Glomerular visceral epithelial cell (primary cell): Measurements from ENCODE around the gene PRRX2.
A peak's percentile ranks its signal among the peaks of the same experiment; 100 is the strongest.
"Not testable (repeated sequence)": the region's sequence is repeated elsewhere in the genome, so short reads cannot be mapped to it uniquely, and the experiment has no call there.

ENCODE experiments used
- DNase-seq: peaks from one replicate; pipeline ENCODE4 v3.0.0-alpha.2; 2016; ENCODE audit errors: extremely low spot score

The PRRX2 gene

DNA sequence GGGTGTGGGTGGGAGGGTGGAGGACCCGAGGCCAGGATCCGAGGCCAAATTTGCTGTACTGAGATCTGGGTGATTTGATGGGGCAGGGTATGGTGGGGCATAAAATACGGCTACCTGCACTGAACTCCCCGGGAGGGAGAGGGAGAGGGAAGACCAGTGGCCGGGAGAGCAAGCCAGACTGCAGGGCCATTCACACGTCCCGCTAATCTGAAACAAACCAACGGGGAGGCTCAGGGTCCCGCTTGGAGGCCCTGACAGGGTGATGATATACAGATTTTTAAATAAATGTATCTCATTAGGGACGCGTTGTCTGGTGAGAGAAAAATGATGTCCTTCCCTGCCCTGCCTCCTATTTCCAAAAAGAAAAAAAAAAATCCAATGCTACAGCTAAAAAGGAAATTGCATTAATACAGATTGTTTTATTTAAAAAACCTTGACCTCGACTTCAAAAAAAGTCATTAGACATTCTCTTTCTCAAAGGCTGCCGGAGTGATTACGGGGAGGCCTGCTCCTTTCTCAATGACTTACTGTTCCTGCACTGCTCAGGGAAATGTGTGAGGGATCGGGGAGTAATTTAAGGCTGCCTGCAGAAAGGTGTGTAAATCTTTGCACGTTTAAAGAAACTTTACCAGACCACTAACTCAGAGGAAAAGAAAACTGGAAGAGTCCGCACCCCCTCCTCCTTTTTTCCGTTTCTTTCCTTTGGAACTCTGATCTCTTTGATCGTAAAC, 11.5 kb upstream of the PRRX2 start:
- DNase-seq = no peak

DNA sequence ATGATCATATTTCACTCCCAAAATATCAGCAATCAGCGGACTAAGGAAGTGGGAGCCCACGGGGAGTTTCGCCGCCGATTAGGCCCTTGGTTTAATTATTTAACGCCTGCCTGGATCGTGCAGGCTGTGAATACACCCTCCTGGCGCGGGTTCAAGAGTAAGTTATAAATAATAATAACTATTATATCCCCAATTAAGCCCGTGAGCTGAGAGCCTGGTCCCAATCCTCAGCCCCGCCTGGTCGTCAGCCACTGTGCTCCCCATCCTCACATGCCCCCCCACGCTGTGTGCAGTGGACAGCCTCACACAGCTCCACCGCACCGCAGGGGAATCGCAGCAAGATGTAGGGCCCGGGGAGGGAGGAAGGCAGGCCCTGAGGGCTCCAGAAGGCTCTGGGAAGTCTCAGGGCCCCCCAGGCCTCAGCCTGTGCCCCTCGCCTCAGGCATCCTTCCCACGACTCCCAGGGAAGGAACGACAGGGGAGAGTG, 10.8 kb upstream of the PRRX2 start:
- DNase-seq = no peak

DNA sequence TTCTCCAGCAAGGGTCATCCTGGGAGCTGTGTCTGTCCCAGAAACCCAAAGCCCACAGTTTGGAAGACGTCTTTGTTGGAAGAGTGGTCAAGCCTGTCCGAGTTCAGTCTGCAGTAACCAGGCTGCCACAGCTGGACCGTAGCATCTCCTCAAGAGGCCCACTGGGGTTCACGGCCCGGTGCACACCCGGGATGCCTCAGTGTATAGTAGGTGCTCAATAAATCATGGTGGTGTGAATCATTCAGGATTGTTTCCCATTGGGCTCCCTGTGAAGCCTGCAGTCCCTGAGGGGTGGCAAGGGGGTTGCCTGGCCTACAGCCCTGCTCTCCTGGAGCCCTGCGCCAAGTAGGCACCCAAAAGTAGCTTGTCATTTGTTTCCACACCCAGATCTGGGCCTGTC, 10.3 kb upstream of the PRRX2 start:
- DNase-seq = no peak

DNA sequence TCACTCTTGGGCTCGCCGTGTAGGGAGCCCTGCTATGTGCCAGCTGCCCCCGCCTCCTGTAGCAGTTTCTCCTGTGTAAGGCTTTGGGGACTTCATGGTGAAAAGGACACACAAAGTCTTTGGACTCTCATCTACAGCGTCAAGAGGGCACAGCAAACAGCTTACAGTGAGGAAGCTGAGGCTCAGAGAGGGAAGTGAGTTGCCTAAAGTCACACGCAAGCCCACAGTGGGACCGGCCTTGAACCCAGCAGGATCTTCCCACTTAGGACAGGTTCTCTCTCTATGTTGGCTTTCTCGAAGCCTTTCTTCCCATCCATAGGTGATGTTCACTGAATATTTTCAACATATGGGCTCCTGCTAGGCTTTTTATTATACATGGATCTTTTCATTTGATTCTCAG, 9.8 kb upstream of the PRRX2 start:
- no peak for DNase-seq

- DNase-seq = peak; percentile 58
These were observed 8.6 kb upstream of the PRRX2 start for GRCh38 chr9:129656795-129657390.

DNA sequence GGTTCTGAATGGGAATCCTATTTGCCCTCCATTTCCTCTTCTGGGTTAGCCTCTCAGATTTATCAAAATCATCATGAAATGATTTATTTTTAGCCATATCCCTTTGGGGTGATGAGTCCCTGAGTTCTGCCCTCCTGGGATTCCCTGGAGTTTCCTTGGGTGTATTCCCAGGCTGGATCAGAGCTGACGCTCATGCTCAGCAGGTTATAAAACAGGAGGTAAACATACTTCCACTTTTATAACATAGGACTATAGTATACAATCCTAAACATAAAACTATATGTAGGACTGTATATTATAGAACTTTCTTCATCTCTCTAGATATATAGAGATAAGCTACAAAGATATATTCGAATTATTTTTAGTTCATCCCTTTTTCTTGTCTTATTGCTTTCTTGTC, 4.4 kb upstream of the PRRX2 start:
- DNase-seq = no peak

- not testable (repeated sequence) for DNase-seq
These were observed 3.2 kb upstream of the PRRX2 start for GRCh38 chr9:129662239-129662638.

DNA sequence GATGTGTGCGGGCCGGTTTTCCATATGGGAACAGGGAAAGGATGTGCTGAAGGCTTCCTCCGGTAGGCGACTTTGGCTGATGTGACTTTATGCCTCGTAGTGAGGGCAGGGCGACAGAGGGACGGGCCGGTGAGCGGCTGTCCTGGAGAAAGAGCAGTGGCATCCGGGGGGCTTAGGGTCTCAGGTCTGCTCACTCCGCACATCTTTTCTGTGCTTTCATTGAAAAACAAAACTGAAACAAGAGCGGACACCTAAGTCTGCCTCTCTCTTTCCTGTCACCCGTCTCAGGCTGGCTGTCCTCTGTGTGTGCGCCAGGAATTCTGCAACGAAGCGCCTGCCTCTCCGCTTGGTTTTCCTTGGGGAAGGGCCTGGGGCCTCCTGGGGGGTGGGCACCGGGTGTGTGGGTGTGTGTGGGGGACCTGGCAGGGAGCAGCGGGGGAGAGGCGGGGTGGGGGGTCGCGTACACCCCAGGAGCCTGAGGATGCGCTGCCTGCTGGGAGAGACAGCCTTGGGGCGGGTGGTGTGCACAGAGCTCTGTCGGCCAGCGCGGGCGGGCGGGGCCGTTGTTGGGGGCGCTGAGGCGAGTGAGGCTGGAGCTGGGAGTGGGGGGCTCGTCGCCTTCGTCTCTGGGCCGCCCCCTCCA, 580 bp upstream of the PRRX2 start:
- DNase-seq = no peak

GRCh38 chr9:129665814-129666520, 520 bp downstream of the PRRX2 start:
- no peak for DNase-seq

DNA sequence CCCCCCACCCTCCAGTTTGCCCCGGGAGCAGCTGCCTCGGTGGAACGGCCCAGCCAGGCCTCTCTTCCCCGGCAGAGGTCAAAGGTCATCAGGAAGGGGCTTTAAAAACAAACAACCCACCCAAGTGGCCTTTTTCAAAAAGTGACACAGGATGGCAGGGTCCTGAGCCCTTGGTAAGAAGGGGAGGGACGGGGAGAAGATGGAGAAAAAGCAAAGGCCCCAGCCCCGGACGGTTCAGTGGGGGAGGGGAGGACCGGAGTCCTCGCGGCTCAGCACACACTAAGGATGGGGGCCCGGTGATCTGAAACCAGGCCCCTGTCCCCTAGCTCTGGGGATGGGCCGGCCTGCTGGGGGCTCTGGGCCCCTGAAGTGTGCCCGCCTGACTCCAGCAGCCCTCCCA, 1.1 kb downstream of the PRRX2 start:
- no peak for DNase-seq

- DNase-seq = no peak
These were observed 1.9 kb downstream of the PRRX2 start for GRCh38 chr9:129667378-129667777.

DNA sequence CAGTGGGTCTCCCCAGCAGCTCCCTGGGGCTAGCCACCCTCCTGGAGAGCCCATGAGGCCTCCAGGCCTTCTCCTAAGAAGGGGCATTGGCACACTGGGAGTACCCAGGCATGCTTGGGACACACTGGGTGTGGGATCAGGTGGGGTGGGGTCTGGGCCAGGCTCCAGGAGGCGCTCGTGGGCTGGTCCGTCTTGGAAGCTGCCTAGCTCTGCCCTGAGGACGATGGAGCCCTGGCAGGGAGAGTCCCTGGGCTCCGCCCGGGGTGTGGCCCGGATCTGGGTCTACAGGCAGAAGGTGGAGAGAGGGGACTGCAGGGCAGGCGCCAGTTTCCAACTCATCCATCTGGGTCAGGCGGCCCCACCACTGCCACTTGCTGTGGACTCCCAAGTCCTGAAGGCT, 2.4 kb downstream of the PRRX2 start:
- no peak for DNase-seq

DNA sequence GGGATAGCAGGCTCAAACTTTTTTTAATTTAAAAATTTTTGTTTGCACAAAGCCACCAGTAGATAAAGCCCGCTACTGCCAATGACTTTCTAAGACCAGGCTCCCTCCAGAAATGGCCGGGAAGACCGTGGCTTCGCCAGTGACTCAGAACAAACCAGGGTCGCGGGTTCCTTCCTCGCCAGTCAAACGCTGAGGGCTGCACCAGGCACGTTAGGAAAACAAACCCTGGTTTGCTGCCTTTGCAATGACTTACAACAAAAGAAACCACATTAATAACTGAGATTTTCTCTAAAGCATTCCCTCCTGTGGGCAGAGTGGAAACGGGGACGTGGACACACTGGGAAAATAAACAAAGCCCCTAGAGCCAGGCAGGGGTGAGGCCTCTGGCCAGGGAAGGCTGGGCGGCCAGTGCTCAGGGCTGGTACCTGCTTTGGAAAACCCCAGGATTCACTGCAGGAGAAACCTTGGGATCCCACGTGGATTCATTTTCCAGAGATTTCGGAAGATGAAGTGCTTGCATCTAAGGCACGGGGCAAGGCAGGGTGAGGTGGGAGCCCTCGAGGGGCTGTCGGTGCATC, 3.8 kb downstream of the PRRX2 start:
- peak; percentile 60 for DNase-seq

DNA sequence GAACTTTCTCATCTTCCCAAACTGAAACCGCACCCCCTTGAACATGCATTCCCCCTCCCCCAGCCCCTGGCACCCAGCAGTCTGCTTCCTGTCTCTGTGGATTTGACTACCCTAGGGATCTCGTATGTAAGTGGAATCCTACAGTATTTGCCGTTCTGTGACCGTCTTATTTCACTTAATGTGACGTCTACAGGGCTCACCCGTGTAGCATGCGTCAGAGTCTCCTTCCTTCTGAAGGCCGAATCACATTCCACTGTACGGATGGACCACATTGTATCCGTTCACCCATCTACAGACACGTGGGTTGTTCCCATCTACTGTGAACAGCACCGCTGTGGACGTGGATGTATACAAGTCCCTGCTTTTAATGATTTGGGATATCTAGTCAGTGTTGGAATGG, 4.5 kb downstream of the PRRX2 start:
- DNase-seq = no peak

GRCh38 chr9:129671065-129671464, 5.6 kb downstream of the PRRX2 start:
- DNase-seq = no peak

DNA sequence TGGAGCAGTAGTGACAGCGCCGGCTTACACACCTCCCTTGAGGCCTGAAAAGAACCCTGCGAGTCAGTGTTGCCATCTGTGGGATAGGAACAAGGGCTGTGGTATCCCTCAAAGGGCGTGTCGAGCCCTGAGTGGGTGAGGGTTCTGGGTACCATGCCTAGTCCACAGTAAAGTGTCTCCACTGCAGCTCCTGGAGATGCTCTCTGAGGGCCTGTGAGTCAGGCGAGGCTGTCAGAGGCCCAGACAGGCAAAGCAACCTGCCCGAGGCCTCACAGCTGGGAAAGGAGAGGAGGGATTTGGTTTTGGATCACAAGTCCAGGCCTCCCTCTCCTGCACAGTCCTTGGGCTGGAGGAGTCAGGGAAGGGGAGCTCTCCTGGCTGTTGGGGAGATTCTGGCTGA, 6.1 kb downstream of the PRRX2 start:
- DNase-seq = no peak

GRCh38 chr9:129672702-129673101, 7.3 kb downstream of the PRRX2 start:
- no peak for DNase-seq

- no peak for DNase-seq
These were observed 8.2 kb downstream of the PRRX2 start for GRCh38 chr9:129673602-129674001.

DNA sequence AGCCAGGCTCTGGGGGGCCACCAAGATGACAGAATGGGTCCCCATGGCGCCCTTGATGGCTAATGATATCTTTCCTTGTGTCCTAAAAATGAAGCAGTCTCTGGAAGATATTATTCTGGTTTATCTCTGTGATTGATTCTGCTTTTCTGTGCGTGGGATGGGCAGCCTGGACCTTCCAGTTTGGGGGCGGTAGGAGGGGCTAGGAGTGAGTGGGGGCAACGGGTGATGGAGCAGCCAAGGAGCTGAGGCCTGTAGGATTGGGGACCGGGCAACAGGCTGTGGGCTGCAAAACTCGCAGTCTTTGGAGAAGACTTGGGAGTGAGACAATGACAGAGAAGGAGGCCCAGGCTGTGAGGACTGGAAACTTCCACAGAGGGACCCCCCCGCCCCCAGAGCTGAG, 8.8 kb downstream of the PRRX2 start:
- no peak for DNase-seq

DNA sequence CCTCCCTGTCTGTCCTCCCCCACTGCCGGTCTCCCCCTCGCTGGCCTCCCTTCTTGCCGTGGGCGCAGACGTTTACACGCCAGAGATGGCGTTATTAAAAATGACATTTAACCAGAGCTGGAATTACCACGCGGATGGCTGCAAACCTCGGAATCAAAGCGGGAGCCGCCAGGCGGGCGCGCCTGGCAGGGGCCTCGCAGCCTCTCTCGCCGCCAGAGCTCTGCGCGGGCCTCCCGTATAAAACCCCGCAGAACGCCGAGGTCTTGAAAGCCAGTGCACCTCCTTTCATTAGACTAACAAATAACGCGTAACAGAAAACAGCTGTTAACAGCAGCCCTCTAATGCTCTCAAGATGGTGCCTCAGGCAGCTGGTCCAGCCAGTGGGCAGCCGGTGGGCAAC, 10.2 kb downstream of the PRRX2 start:
- no peak for DNase-seq

DNA sequence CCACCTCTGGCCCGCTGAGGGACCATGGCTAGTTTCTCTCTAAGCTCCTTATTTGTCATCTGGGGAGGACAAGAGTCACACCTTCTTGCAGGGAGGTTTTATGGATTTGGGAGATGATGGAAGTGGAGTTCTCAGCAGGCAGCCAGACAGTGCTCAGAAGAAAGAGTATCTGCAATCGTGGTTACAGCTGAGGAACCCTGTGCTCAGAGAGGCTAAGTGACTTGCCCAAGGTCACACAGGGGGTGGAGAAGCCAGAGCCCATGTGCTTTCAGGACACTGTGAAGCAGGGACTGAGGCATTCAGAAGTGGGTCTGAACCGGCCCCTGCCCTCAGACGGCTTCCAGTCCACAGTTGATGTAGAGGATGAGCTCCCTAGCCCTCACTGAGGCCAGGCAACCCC, 10.8 kb downstream of the PRRX2 start:
- no peak for DNase-seq

GRCh38 chr9:129676975-129677374, 11.5 kb downstream of the PRRX2 start:
- DNase-seq = no peak
